H1 (cell line): ENCODE results near the gene ERICH3.

Source experiments
- EZH2 ChIP-seq: fragments of 200-600 bp; sonication (generic); IDR thresholded peaks from 2 replicates; pipeline ENCODE4 v1.7.1; 2012; ENCODE audit warnings: low read depth, mild to moderate bottlenecking, moderate library complexity, low read length, inconsistent platforms; ENCODE audit not compliant: severe bottlenecking
- POLR2A ChIP-seq, 2 experiments: IDR thresholded peaks; 1 replicate in 1 of 2; 2 replicates in 1 of 2; pipeline ENCODE4 v1.6.1; 2011; ENCODE audit warnings: low read depth in 2 of 2, low read length in 2 of 2, mild to moderate bottlenecking in 2 of 2; ENCODE audit errors: control extremely low read depth in 1 of 2
- POU5F1 ChIP-seq: IDR thresholded peaks from 2 replicates; pipeline ENCODE4 v1.6.1; 2011; ENCODE audit warnings: low read depth, mild to moderate bottlenecking, low read length, moderate library complexity
- RAD21 ChIP-seq, 2 experiments: IDR thresholded peaks in 1 of 2; conservative IDR thresholded peaks in 1 of 2; 2 replicates each; pipeline ENCODE4 v1.6.1; 2011; ENCODE audit warnings: low read depth in 2 of 2, low read length in 2 of 2, improper control_type of control experiment in 1 of 2, inconsistent platforms in 1 of 2, mild to moderate bottlenecking in 1 of 2, moderate library complexity in 1 of 2
- RFX5 ChIP-seq: IDR thresholded peaks from 2 replicates; pipeline ENCODE4 v1.6.1; 2011; ENCODE audit warnings: low read depth, low read length, improper control_type of control experiment, borderline replicate concordance
- SP1 ChIP-seq: IDR thresholded peaks from 2 replicates; pipeline ENCODE4 v1.6.1; 2011; ENCODE audit warnings: low read depth, low read length
- ZNF274 ChIP-seq: IDR thresholded peaks from 2 replicates; pipeline ENCODE4 v1.7.0; 2012; ENCODE audit warnings: low read length, borderline replicate concordance; ENCODE audit errors: extremely low read depth
- TF ChIP-seq, protein P1 (sequence below), 3 experiments: IDR thresholded peaks; 1 replicate in 2 of 3; 2 replicates in 1 of 3; pipeline versions ENCODE4 v1.5.1 to v1.6.1; 2011; ENCODE audit warnings: low read length in 3 of 3, mild to moderate bottlenecking in 3 of 3, inconsistent platforms in 2 of 3, low read depth in 1 of 3, moderate library complexity in 1 of 3; ENCODE audit not compliant: insufficient read depth in 1 of 3; ENCODE audit errors: control extremely low read depth in 1 of 3

DNA sequence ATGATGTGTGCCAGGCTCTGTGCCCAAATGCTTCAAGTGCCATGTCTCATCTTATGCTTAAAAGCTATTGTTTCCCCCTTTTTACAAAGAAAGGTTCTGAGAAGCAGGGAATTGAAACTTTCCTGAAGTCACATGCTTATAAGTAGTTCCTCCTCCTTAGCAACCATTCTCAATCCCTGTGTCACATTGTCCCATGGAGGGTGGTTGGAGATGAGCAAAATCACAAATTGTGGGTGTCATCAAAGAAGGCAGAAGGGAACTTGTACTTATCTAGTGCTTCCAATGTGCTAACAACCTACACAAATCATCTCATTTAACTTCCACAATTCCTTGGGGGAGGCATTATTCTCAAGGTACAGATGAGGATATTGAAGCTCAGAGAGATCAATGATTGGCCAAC, 10.1 kb upstream of the ERICH3 start:
- no peak for TF ChIP-seq POLR2A (IDR thresholded peaks at IDR 0.05; ENCODE audit: control extremely low read depth in 1 of 2, low read depth in 2 of 2, low read length in 2 of 2)
- TF ChIP-seq RAD21 (IDR thresholded peaks at IDR 0.05 in 1 of 2, conservative IDR thresholded peaks at IDR 0.05 in 1 of 2; ENCODE audit: low read depth in 2 of 2, low read length in 2 of 2), result no peak
- no peak for TF ChIP-seq SP1
- TF ChIP-seq, protein P1, sequence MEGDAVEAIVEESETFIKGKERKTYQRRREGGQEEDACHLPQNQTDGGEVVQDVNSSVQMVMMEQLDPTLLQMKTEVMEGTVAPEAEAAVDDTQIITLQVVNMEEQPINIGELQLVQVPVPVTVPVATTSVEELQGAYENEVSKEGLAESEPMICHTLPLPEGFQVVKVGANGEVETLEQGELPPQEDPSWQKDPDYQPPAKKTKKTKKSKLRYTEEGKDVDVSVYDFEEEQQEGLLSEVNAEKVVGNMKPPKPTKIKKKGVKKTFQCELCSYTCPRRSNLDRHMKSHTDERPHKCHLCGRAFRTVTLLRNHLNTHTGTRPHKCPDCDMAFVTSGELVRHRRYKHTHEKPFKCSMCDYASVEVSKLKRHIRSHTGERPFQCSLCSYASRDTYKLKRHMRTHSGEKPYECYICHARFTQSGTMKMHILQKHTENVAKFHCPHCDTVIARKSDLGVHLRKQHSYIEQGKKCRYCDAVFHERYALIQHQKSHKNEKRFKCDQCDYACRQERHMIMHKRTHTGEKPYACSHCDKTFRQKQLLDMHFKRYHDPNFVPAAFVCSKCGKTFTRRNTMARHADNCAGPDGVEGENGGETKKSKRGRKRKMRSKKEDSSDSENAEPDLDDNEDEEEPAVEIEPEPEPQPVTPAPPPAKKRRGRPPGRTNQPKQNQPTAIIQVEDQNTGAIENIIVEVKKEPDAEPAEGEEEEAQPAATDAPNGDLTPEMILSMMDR (IDR thresholded peaks at IDR 0.05; ENCODE audit: control extremely low read depth in 1 of 3, insufficient read depth in 1 of 3, low read depth in 1 of 3, low read length in 3 of 3), result no peak
- TF ChIP-seq ZNF274, result no peak
- no peak for TF ChIP-seq EZH2
- no peak for TF ChIP-seq RFX5
- TF ChIP-seq POU5F1, result no peak
